BLaER1 treated with 17β-estradiol and CSF1 and Interleukin-3, amounts not matched to agents 10 nM and 100 nM (cell line): ENCODE measurements around the gene ADAM11.
"Not testable (repeated sequence)": the region's sequence is repeated elsewhere in the genome, so short reads cannot be mapped to it uniquely, and the experiment has no call there.

Experiments used
- H3K27ac ChIP-seq, 11 experiments: shearing (Covaris generic); formaldehyde crosslinking; 2 replicates each; pipeline ENCODE4 v1.8.1; 2022
- H3K27me3 ChIP-seq, 11 experiments: shearing (Covaris generic); formaldehyde crosslinking; 2 replicates each; pipeline ENCODE4 v1.8.1; 2022
- H3K36me3 ChIP-seq, 11 experiments: shearing (Covaris generic); formaldehyde crosslinking; 2 replicates each; pipeline ENCODE4 v1.8.1; 2022
- H3K4me1 ChIP-seq, 10 experiments: shearing (Covaris generic); formaldehyde crosslinking; 2 replicates each; pipeline ENCODE4 v1.8.1; 2022
- H3K4me2 ChIP-seq, 11 experiments: shearing (Covaris generic); formaldehyde crosslinking; 2 replicates each; pipeline ENCODE4 v1.8.1; 2022
- H3K4me3 ChIP-seq, 10 experiments: shearing (Covaris generic); formaldehyde crosslinking; 2 replicates each; pipeline ENCODE4 v1.8.1; 2022
- H3K9ac ChIP-seq, 11 experiments: shearing (Covaris generic); formaldehyde crosslinking; 2 replicates each; pipeline ENCODE4 v1.8.1; 2022
- H3K9me3 ChIP-seq, 11 experiments: shearing (Covaris generic); formaldehyde crosslinking; replicated peaks in 1 of 11; 2 replicates each; pipeline ENCODE4 v1.8.1; 2022
- H4K20me1 ChIP-seq, 11 experiments: shearing (Covaris generic); formaldehyde crosslinking; 2 replicates each; pipeline ENCODE4 v1.8.1; 2022
- Cebpa-rat ChIP-seq, 11 experiments: shearing (Covaris generic); IDR thresholded peaks; 2 replicates each; pipeline ENCODE4 v1.8.1; 2022

Gene ADAM11

GRCh38 chr17:44751806-44752205 is 7.0 kb upstream of the ADAM11 start:
- peaks cover 0 to 6% (median under 1%) of the 10 kb centered on the region in 11 experiments; a peak in 13 of 22 replicates for H3K27me3 ChIP-seq
- H3K4me2 ChIP-seq: no peak overlapping the region
- H3K9me3 ChIP-seq: no peaks in the 10 kb centered on the region
- no peak overlapping the region for H3K27ac ChIP-seq
- no peak overlapping the region for H3K4me3 ChIP-seq
- H4K20me1 ChIP-seq: peaks cover 0 to 47% (median 0%) of the 10 kb centered on the region in 11 experiments; a peak in 4 of 22 replicates
- H3K9ac ChIP-seq: no peak overlapping the region
- H3K36me3 ChIP-seq: peaks cover 20 to 64% (median 52%) of the 10 kb centered on the region in 11 experiments
- peaks cover 0 to 11% (median 7%) of the 10 kb centered on the region in 10 experiments; a peak in 12 of 20 replicates for H3K4me1 ChIP-seq
- no peak for TF ChIP-seq Cebpa-rat (IDR thresholded peaks at IDR 0.05)

DNA sequence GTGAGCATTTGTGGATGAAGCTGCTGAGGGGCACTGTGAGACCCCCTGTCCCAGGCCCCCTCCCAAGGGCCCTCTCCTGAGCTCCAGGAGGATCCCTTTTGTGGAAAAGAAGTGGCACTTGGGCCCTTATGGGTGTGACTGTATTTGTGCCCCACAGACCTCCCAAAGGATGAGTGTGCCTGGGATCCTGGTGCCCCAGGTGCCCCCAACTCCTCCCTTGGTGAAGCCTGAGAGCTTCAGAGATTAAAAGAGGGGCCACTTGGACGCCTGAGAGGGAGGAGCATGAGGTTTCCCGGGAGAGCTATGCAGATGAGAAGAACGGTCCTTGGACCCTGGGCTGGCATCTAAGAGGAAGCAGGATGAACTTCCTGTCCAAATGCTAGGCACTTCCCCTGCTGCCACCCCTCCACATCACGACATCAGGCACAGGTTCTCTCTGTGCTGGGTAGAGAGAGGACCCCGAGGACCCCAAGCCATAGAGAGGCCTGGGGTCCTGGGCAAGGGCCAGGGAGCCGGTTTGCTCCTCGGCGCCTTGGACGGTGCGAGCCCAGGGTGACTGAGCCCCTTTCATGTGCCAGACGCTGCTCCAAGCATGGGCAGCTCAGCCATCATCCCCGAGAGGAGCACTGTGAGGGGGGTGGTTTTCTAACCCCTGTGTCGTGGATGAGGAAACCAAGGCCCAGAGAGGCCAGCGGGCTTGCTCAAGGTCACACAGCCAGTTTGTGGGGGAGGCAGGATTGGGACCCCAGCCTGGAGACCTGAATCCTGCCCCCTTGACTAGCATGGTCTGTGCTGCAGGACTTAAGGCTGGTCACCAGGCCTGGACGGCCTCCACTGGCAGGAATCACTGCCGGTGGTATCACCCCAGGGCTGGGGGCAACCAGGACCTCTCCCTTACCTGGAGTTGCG is 5.6 kb upstream of the ADAM11 start:
- Histone ChIP-seq H3K9ac (no peak overlapping the region), H3K27me3 (peaks cover 12 to 20% (median 15%) of the 10 kb centered on the region in 11 experiments), H4K20me1 (peaks cover 0 to 45% (median 0%) of the 10 kb centered on the region in 11 experiments; a peak in 5 of 22 replicates), H3K4me1 (peaks cover 0 to 8% (median under 1%) of the 10 kb centered on the region in 10 experiments; a peak in 5 of 20 replicates), H3K36me3 (peaks cover 6 to 50% (median 38%) of the 10 kb centered on the region in 11 experiments), H3K4me3 (no peak overlapping the region), H3K4me2 (no peak overlapping the region), H3K27ac (no peak overlapping the region), H3K9me3 (no peaks in the 10 kb centered on the region)
- TF ChIP-seq Cebpa-rat (IDR thresholded peaks at IDR 0.05): no peak

GRCh38 chr17:44754276-44754675 is 4.5 kb upstream of the ADAM11 start:
- no peak for TF ChIP-seq Cebpa-rat (IDR thresholded peaks at IDR 0.05)
- no peaks in the 10 kb centered on the region for H3K9me3 ChIP-seq
- no peak overlapping the region for H3K27ac ChIP-seq
- no peak overlapping the region for H3K4me2 ChIP-seq
- no peak overlapping the region for H3K4me3 ChIP-seq
- H3K27me3 ChIP-seq: peaks cover 19 to 28% (median 23%) of the 10 kb centered on the region in 11 experiments
- no peak overlapping the region for H3K9ac ChIP-seq
- H3K36me3 ChIP-seq: peaks cover 0 to 39% (median 28%) of the 10 kb centered on the region in 11 experiments; a peak in 20 of 22 replicates
- H4K20me1 ChIP-seq: peaks cover 0 to 46% (median 0%) of the 10 kb centered on the region in 11 experiments; a peak in 5 of 22 replicates
- peaks cover under 1 to 12% (median 3%) of the 10 kb centered on the region in 10 experiments; a peak in 16 of 20 replicates for H3K4me1 ChIP-seq

DNA sequence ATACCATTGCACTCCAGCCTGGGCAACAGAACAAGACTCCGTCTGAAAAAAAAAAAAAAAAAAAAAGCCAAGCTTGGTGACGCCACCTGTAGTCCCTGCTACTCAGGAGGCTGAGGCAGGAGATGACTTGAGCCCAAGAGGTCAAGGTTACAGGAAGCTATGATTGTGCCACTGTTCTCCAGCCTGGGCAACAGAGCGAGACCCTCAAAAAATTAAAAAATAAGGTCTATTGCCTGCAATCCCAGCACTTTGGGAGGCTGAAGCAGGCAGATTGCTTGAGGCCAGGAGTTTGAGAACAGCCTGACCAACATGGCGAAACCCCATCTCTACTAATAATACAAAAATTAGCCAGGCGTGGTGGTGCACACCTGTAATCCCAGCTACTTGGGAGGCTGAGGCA is 3.6 kb upstream of the ADAM11 start:
- H3K4me3 ChIP-seq, H3K27ac ChIP-seq, H3K4me2 ChIP-seq, H3K9me3 ChIP-seq, H3K9ac ChIP-seq: not testable (repeated sequence)
- Histone ChIP-seq H4K20me1 (peaks cover 0 to 55% (median 0%) of the 10 kb centered on the region in 11 experiments; a peak in 8 of 22 replicates), H3K36me3 (peaks cover 0 to 30% (median 19%) of the 10 kb centered on the region in 11 experiments; a peak in 20 of 22 replicates), H3K4me1 (peaks cover 5 to 21% (median 10%) of the 10 kb centered on the region in 10 experiments; a peak in 17 of 20 replicates), H3K27me3 (peaks cover 28 to 37% (median 32%) of the 10 kb centered on the region in 11 experiments)

- H3K36me3 ChIP-seq: peaks cover 0 to 9% (median 0%) of the 10 kb centered on the region in 11 experiments; a peak in 6 of 22 replicates
- no peak for TF ChIP-seq Cebpa-rat (IDR thresholded peaks at IDR 0.05)
- peaks cover 33 to 43% (median 38%) of the 10 kb centered on the region in 11 experiments for H3K27me3 ChIP-seq
- H3K9ac ChIP-seq: no peak overlapping the region
- H3K4me2 ChIP-seq: peak overlapping the region in 4 of 11 experiments; percentile 12 to 62 (median 59); a peak in 1 of 22 replicates
- H3K4me3 ChIP-seq: no peak overlapping the region
- H3K9me3 ChIP-seq: no peaks in the 10 kb centered on the region
- H3K27ac ChIP-seq: no peak overlapping the region
- H4K20me1 ChIP-seq: peaks cover 0 to 43% (median 0%) of the 10 kb centered on the region in 11 experiments; a peak in 8 of 22 replicates
- peaks cover 5 to 22% (median 10%) of the 10 kb centered on the region in 10 experiments; a peak in 17 of 20 replicates for H3K4me1 ChIP-seq
These were observed 1.5 kb upstream of the ADAM11 start for GRCh38 chr17:44757045-44757917.

DNA sequence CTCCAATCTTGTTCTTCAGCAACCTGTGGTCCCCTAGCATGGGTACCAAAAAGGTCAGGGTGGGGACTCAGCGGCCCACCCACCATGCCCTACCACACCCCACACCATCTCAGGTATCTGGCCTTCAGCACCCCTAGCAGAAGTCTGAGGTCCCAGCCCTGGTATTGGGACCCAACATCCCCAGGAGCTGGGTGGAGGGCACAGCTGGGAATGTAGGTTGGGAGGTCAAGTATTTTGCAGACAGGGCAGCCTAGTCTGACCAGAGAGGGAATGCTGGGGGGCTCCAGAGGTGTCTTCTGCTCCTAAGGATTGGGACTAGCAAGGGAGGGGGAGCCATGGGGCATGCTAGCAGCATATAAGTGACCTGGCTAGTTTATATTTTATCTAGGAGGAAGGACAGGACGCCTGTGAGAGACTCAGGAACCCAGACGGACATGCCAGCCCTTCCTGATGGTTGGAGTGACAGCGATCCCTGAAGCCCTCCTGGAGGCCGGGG is 822 bp upstream of the ADAM11 start:
- TF ChIP-seq Cebpa-rat (IDR thresholded peaks at IDR 0.05): no peak
- Histone ChIP-seq H3K9ac (no peak overlapping the region), H3K27me3 (peaks cover 33 to 43% (median 38%) of the 10 kb centered on the region in 11 experiments), H4K20me1 (peaks cover 0 to 41% (median 0%) of the 10 kb centered on the region in 11 experiments; a peak in 8 of 22 replicates), H3K4me1 (peaks cover 5 to 22% (median 10%) of the 10 kb centered on the region in 10 experiments; a peak in 17 of 20 replicates), H3K4me3 (peak overlapping the region in 2 of 10 experiments; percentile 35 to 45; a peak in 1 of 20 replicates), H3K9me3 (no peaks in the 10 kb centered on the region), H3K36me3 (peaks cover 0 to 6% (median 0%) of the 10 kb centered on the region in 11 experiments; a peak in 2 of 22 replicates), H3K27ac (no peak overlapping the region), H3K4me2 (peak overlapping the region in 9 of 11 experiments; percentile 33 to 79 (median 62); a peak in 12 of 22 replicates)

DNA sequence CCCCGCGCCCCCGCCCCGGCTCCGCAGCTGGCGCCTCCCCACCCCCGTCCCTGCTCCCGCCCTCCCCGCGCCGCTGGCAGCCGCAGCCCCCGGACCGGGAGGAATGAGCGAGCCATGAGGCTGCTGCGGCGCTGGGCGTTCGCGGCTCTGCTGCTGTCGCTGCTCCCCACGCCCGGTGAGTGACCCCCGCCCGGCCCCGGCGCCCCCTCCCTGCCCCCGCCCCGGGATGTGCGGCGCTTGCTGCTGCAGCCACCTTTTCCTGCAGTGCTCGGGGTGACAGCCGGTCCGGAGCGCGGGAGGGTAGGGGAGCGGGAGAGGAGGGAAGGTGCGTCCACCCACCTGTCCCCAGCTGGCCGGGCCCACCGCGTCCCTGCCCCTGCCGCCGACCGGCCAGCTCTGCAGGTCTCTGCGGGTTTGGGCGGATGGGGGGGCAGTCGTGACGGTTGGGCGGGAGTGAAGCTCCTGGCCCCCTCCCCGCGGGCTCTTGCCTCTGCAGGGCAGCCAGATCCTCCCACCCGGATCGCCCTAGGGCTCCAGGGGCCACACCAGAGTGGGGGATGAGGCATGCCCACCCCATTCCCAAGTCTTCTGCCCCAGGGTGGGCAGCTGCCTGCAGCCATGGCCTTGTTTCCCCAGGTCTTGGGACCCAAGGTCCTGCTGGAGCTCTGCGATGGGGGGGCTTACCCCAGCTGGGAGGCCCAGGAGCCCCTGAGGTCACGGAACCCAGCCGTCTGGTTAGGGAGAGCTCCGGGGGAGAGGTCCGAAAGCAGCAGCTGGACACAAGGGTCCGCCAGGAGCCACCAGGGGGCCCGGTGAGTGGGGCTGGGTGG is 513 bp downstream of the ADAM11 start:
- Histone ChIP-seq H3K27ac (no peak overlapping the region), H3K27me3 (peaks cover 33 to 43% (median 38%) of the 10 kb centered on the region in 11 experiments), H4K20me1 (peaks cover 0 to 29% (median 0%) of the 10 kb centered on the region in 11 experiments; a peak in 8 of 22 replicates), H3K4me2 (peak overlapping the region; percentile 89 to 98 (median 96)), H3K4me1 (peaks cover 5 to 22% (median 10%) of the 10 kb centered on the region in 10 experiments; a peak in 17 of 20 replicates), H3K9ac (peak overlapping the region in 10 of 11 experiments; percentile 18 to 69 (median 58); a peak in 14 of 22 replicates), H3K9me3 (no peaks in the 10 kb centered on the region), H3K36me3 (no peaks in the 10 kb centered on the region), H3K4me3 (peak overlapping the region; percentile 43 to 69 (median 58))
- no peak for TF ChIP-seq Cebpa-rat (IDR thresholded peaks at IDR 0.05)
